H9 (cell line): ENCODE data around the gene CLCNKA. TPM values are rescaled to one million over a fixed set of nuclear protein-coding genes. Genes with fewer than 3 reads are reported as not detected.

Experiments
- DNase-seq: peaks from one replicate; pipeline ENCODE4 v3.0.0-alpha.2; 2017
- H2AFZ ChIP-seq: one replicate; pipeline ENCODE4 v1.6.1; 2013; ENCODE audit warnings: mild to moderate bottlenecking, low read length, control low read depth, moderate library complexity
- H2AK5ac ChIP-seq: 2 replicates; pipeline ENCODE4 v1.6.1; 2013; ENCODE audit warnings: low read length, control low read depth, mixed read lengths; ENCODE audit not compliant: insufficient read length
- H2BK120ac ChIP-seq: one replicate; pipeline ENCODE4 v1.6.1; 2013; ENCODE audit warnings: low read depth, mild to moderate bottlenecking, low read length, control low read depth, inconsistent platforms; ENCODE audit not compliant: poor library complexity, severe bottlenecking
- H2BK12ac ChIP-seq: 2 replicates; pipeline ENCODE4 v1.6.1; 2013; ENCODE audit warnings: low read length, control low read depth, mixed read lengths, low read depth; ENCODE audit not compliant: insufficient read length
- H2BK15ac ChIP-seq: 2 replicates; pipeline ENCODE4 v1.6.1; 2013; ENCODE audit warnings: low read depth, low read length, control low read depth
- H2BK20ac ChIP-seq: one replicate; pipeline ENCODE4 v1.6.1; 2013; ENCODE audit warnings: low read depth, mild to moderate bottlenecking, low read length, control low read depth, inconsistent platforms; ENCODE audit not compliant: poor library complexity, severe bottlenecking
- H2BK5ac ChIP-seq: 2 replicates; pipeline ENCODE4 v1.6.1; 2013; ENCODE audit warnings: low read length, control low read depth, mixed read lengths; ENCODE audit not compliant: insufficient read length
- H3K14ac ChIP-seq: 2 replicates; pipeline ENCODE4 v1.6.1; 2013; ENCODE audit warnings: low read length, control low read depth; ENCODE audit not compliant: insufficient read depth
- H3K18ac ChIP-seq: 2 replicates; pipeline ENCODE4 v1.6.1; 2013; ENCODE audit warnings: low read depth, mild to moderate bottlenecking, mixed read lengths, low read length, control low read depth; ENCODE audit not compliant: insufficient read length
- H3K23ac ChIP-seq: 2 replicates; pipeline ENCODE4 v1.6.1; 2013; ENCODE audit warnings: low read length, control low read depth, mixed read lengths, low read depth; ENCODE audit not compliant: insufficient read length
- H3K23me2 ChIP-seq: 2 replicates; pipeline ENCODE4 v1.6.1; 2013; ENCODE audit warnings: low read depth, mild to moderate bottlenecking, mixed read lengths, low read length, control low read depth; ENCODE audit not compliant: insufficient read length, poor library complexity, severe bottlenecking
- H3K27ac ChIP-seq: 2 replicates; pipeline ENCODE4 v1.5.1; 2013; ENCODE audit warnings: low read length, control low read depth, mixed read lengths, low read depth; ENCODE audit not compliant: insufficient read length
- H3K27me3 ChIP-seq: 2 replicates; pipeline ENCODE4 v1.6.1; 2013; ENCODE audit warnings: low read length, control low read depth, inconsistent platforms; ENCODE audit not compliant: insufficient read depth
- H3K4ac ChIP-seq: 2 replicates; pipeline ENCODE4 v1.6.1; 2013; ENCODE audit warnings: low read depth, mild to moderate bottlenecking, control low read depth, inconsistent platforms, low read length, moderate library complexity
- H3K4me1 ChIP-seq: 2 replicates; pipeline ENCODE4 v1.6.1; 2013; ENCODE audit warnings: low read length, control low read depth, inconsistent platforms; ENCODE audit not compliant: insufficient read depth
- H3K4me2 ChIP-seq: 2 replicates; pipeline ENCODE4 v1.6.1; 2013; ENCODE audit warnings: low read length, control low read depth, mixed read lengths; ENCODE audit not compliant: insufficient read length, insufficient read depth
- H3K56ac ChIP-seq: 2 replicates; pipeline ENCODE4 v1.6.1; 2013; ENCODE audit warnings: low read depth, mild to moderate bottlenecking, mixed read lengths, low read length, control low read depth; ENCODE audit not compliant: insufficient read length
- H3K79me1 ChIP-seq: 2 replicates; pipeline ENCODE4 v1.6.1; 2013; ENCODE audit warnings: low read depth, mild to moderate bottlenecking, moderate library complexity, low read length, control low read depth, inconsistent platforms; ENCODE audit not compliant: insufficient read depth, poor library complexity, severe bottlenecking
- H3K79me2 ChIP-seq: 2 replicates; pipeline ENCODE4 v1.6.1; 2013; ENCODE audit warnings: low read length, control low read depth, inconsistent platforms; ENCODE audit not compliant: insufficient read depth
- H3K9ac ChIP-seq: 2 replicates; pipeline ENCODE4 v1.6.1; 2013; ENCODE audit warnings: low read length, control low read depth, mixed read lengths; ENCODE audit not compliant: insufficient read length; ENCODE audit errors: extremely low read depth
- H3K9me3 ChIP-seq: one replicate; pipeline ENCODE4 v1.6.1; 2013; ENCODE audit warnings: low read depth, low read length, inconsistent platforms; ENCODE audit not compliant: control insufficient read depth
- H3T11ph ChIP-seq: one replicate; pipeline ENCODE4 v1.6.1; 2013; ENCODE audit warnings: mild to moderate bottlenecking, low read length, control low read depth, inconsistent platforms
- H4K20me1 ChIP-seq: one replicate; pipeline ENCODE4 v1.6.1; 2013; ENCODE audit not compliant: control insufficient read depth, insufficient read length, insufficient read depth
- H4K5ac ChIP-seq: 2 replicates; pipeline ENCODE4 v1.6.1; 2013; ENCODE audit warnings: low read depth, mild to moderate bottlenecking, mixed read lengths, low read length, control low read depth; ENCODE audit not compliant: insufficient read length
- H4K8ac ChIP-seq: replicated peaks from 2 replicates; pipeline ENCODE4 v1.6.1; 2013; ENCODE audit warnings: low read length, control low read depth, mixed read lengths, low read depth; ENCODE audit not compliant: insufficient read length
- H4K91ac ChIP-seq: 2 replicates; pipeline ENCODE4 v1.6.1; 2013; ENCODE audit warnings: low read depth, mild to moderate bottlenecking, moderate library complexity, mixed read lengths, low read length, control low read depth; ENCODE audit not compliant: insufficient read length
- H3K27ac Mint-ChIP-seq, 3 experiments: 2 replicates in 2 of 3; 3 replicates in 1 of 3; pipeline ENCODE4 v1.8.0; 2020 to 2021; ENCODE audit warnings: mixed read lengths in 3 of 3, mild to moderate bottlenecking in 1 of 3, moderate library complexity in 1 of 3
- H3K27me3 Mint-ChIP-seq: 2 replicates; pipeline ENCODE4 v1.8.0; 2021; ENCODE audit warnings: low read depth, mild to moderate bottlenecking, moderate library complexity, mixed read lengths
- H3K36me3 Mint-ChIP-seq, 3 experiments: 2 replicates in 2 of 3; 3 replicates in 1 of 3; pipeline ENCODE4 v1.8.0; 2020 to 2021; ENCODE audit warnings: low read depth in 3 of 3, mixed read lengths in 3 of 3; ENCODE audit not compliant: insufficient read depth in 1 of 3
- H3K4me1 Mint-ChIP-seq, 2 experiments: 2 replicates each; pipeline ENCODE4 v1.8.0; 2020; ENCODE audit warnings: mixed read lengths in 2 of 2
- H3K4me3 Mint-ChIP-seq, 2 experiments: 2 replicates in 1 of 2; 3 replicates in 1 of 2; pipeline ENCODE4 v1.8.0; 2020 to 2021; ENCODE audit warnings: mild to moderate bottlenecking in 2 of 2, mixed read lengths in 2 of 2, moderate library complexity in 1 of 2
- H3K9me3 Mint-ChIP-seq, 2 experiments: 2 replicates in 1 of 2; 3 replicates in 1 of 2; pipeline ENCODE4 v1.8.0; 2020; ENCODE audit warnings: mild to moderate bottlenecking in 2 of 2, mixed read lengths in 2 of 2, moderate library complexity in 1 of 2
- WGBS: extraction: QIAGEN DNeasy Blood & Tissue Kit; methylation state at CpG from one replicate; pipeline ENCODE4 v1.1.7; 2013; ENCODE audit warnings: missing lambda C conversion rate, low lambda C conversion rate, mixed read lengths; ENCODE audit not compliant: insufficient read length; ENCODE audit errors: extremely low coverage; 5-methylcytosine and 5-hydroxymethylcytosine counted together
- total RNA-seq: library from RNA; stranded (reverse); gene quantifications from 2 replicates; pipeline ENCODE4 v1.2.1, GENCODE V29; 2021
- TF ChIP-seq, protein P1 (sequence below): fragments of 200-600 bp; sonication (generic); conservative IDR thresholded peaks from 3 replicates; pipeline ENCODE4 v1.8.0; 2021; ENCODE audit warnings: antibody characterized with exemption, mild to moderate bottlenecking

CLCNKA gene
- total RNA-seq, 1 experiment from 2014 or later: 0.98 TPM

DNA sequence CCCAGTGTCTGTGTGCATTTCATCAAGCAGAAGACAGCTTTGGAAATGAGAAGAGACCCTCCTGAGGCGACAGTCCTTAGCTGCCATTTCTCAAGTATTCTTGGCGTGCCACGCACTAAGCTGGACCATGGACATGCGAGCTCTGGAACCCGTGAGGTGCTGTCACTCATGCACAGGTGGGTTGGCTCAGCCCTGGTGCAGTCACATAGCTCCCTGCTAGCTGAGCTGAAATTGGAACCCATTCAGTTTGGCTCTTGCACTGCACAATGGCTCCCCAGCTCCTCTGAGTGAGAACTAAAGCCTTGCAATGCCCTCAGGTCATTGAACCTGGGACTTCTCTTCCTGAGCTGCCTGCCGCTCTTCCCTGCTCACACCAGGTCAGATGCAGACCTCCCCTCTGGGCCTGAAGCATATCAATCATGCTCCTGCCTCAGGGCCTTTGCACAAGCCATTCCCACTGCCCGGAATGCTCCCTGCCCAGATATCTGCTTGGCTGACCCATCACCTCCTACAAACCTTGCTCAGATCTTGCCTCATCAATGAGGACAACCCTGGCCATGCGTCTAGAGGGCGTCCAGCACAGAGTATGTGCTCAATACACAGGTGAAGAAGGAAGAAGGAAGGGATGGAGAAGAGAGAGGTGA lies 24.1 kb upstream of the CLCNKA start:
- Histone ChIP-seq H2BK15ac (no peak overlapping the region), H3K23me2 (no peaks in the 10 kb centered on the region), H2BK5ac (no peak overlapping the region), H2BK20ac (no peak overlapping the region), H3K9me3 (no peaks in the 10 kb centered on the region), H4K8ac (no peak overlapping the region), H3K9ac (no peak overlapping the region), H3K27ac (no peak overlapping the region), H3K4me1 (no peaks in the 10 kb centered on the region), H3K79me2 (no peaks in the 10 kb centered on the region), H4K91ac (no peak overlapping the region), H3K4ac (no peak overlapping the region), H3K56ac (no peak overlapping the region), H3T11ph (no peak overlapping the region), H3K18ac (no peak overlapping the region), H2BK120ac (no peak overlapping the region), H3K23ac (no peak overlapping the region), H3K79me1 (no peaks in the 10 kb centered on the region), H3K14ac (no peak overlapping the region), H4K20me1 (no peaks in the 10 kb centered on the region), H4K5ac (no peak overlapping the region), H2BK12ac (no peak overlapping the region), H3K27me3 (no peaks in the 10 kb centered on the region), H2AFZ (no peak overlapping the region), H2AK5ac (no peak overlapping the region), H3K4me2 (no peak overlapping the region)
- no peaks in the 10 kb centered on the region for H3K4me1 Mint-ChIP-seq
- TF ChIP-seq, protein P1, sequence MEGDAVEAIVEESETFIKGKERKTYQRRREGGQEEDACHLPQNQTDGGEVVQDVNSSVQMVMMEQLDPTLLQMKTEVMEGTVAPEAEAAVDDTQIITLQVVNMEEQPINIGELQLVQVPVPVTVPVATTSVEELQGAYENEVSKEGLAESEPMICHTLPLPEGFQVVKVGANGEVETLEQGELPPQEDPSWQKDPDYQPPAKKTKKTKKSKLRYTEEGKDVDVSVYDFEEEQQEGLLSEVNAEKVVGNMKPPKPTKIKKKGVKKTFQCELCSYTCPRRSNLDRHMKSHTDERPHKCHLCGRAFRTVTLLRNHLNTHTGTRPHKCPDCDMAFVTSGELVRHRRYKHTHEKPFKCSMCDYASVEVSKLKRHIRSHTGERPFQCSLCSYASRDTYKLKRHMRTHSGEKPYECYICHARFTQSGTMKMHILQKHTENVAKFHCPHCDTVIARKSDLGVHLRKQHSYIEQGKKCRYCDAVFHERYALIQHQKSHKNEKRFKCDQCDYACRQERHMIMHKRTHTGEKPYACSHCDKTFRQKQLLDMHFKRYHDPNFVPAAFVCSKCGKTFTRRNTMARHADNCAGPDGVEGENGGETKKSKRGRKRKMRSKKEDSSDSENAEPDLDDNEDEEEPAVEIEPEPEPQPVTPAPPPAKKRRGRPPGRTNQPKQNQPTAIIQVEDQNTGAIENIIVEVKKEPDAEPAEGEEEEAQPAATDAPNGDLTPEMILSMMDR: no peak
- no CpG with 5 or more reads among the region's 9 CpGs for WGBS
- no peaks in the 10 kb centered on the region for H3K36me3 Mint-ChIP-seq
- H3K27me3 Mint-ChIP-seq: peaks cover 27% of the 10 kb centered on the region
- no peaks in the 10 kb centered on the region for H3K9me3 Mint-ChIP-seq
- no peak for DNase-seq
- no peak overlapping the region; a peak in 1 of 7 replicates for H3K27ac Mint-ChIP-seq
- H3K4me3 Mint-ChIP-seq: no peak overlapping the region
